Mucosa of rectum (tissue), 2 donors: ENCODE results near the gene IRS1.

Experiments used
- H3K27ac ChIP-seq, 2 donors: one replicate each; pipeline ENCODE4 v1.7.0; 2013; ENCODE audit warnings: inconsistent platforms in 2 of 2, low read depth in 2 of 2, low read length in 2 of 2
- H3K27me3 ChIP-seq, 2 donors: one replicate each; pipeline ENCODE4 v1.7.0; 2013; ENCODE audit warnings: low read length in 2 of 2; ENCODE audit not compliant: control insufficient read depth in 2 of 2, insufficient read depth in 2 of 2
- H3K36me3 ChIP-seq, 2 donors: one replicate each; pipeline ENCODE4 v1.7.0; 2013; ENCODE audit warnings: low read length in 2 of 2; ENCODE audit not compliant: control insufficient read depth in 2 of 2, insufficient read depth in 2 of 2
- H3K4me1 ChIP-seq, 2 donors: one replicate each; pipeline ENCODE4 v1.7.0; 2013; ENCODE audit warnings: low read length in 2 of 2, mild to moderate bottlenecking in 1 of 2; ENCODE audit not compliant: control insufficient read depth in 2 of 2, insufficient read depth in 2 of 2
- H3K4me3 ChIP-seq, 2 donors: one replicate each; pipeline ENCODE4 v1.7.0; 2013; ENCODE audit warnings: low read length in 2 of 2
- H3K9ac ChIP-seq, 2 donors: one replicate each; pipeline ENCODE4 v1.7.0; 2013; ENCODE audit warnings: low read length in 2 of 2, low read depth in 1 of 2, mild to moderate bottlenecking in 1 of 2
- H3K9me3 ChIP-seq, 2 donors: one replicate each; pipeline ENCODE4 v1.7.0; 2013; ENCODE audit warnings: low read length in 2 of 2; ENCODE audit not compliant: control insufficient read depth in 2 of 2
- donor health status: healthy.
- donor health status: Normal muscosa, but diverticular disease.

Gene IRS1

GRCh38 chr2:226683196-226683595 is 116.4 kb downstream of the IRS1 start:
- Histone ChIP-seq H3K36me3 (no peaks in the 10 kb centered on the region), H3K9ac (no peak overlapping the region), H3K27ac (no peak overlapping the region), H3K4me1 (peaks cover 3 to 9% of the 10 kb centered on the region in 2 donors), H3K27me3 (no peaks in the 10 kb centered on the region), H3K9me3 (no peaks in the 10 kb centered on the region), H3K4me3 (no peak overlapping the region)
